HepG2 (cell line): Measurements from ENCODE around the gene LILRB2. TPM values are rescaled to one million over a fixed set of nuclear protein-coding genes. Genes with fewer than 3 reads are reported as not detected.

Experiments used
- ATAC-seq: fragments of 200-7000 bp; cut with Tn5 transposase; 3 replicates; pipeline ENCODE4 v1.9.1; 2020; ENCODE audit warnings: mild to moderate bottlenecking, moderate library complexity
- BruUV-seq: library from RNA; stranded (reverse); fragments of 400-500 nt; replicated peaks from 2 replicates; lab custom pipeline; 2021; lab: Mats Ljungman, UMichigan
- CTCF ChIA-PET: fragments of 300-600 bp; formaldehyde crosslinking; extraction: SDS; loops from one replicate; lab custom pipeline; 2021; ENCODE audit warnings: low total read pairs, inconsistent platforms, low intra/inter-chr PET ratio; lab: Yijun Ruan, JAX
- POLR2A ChIA-PET: fragments of 350-600 bp; sonication (Branson Sonifier 250); formaldehyde crosslinking; loops from one replicate; lab custom pipeline; 2020; ENCODE audit warnings: antibody characterized with exemption, inconsistent platforms; lab: Yijun Ruan, JAX
- DNase-seq: peaks from one replicate; pipeline ENCODE4 v3.0.0-alpha.2; 2015; ENCODE audit warnings: low spot score
- FAIRE-seq: peaks from 3 replicates; lab custom pipeline; 2011; peaks lifted over from hg19 to GRCh38; lab: Jason Lieb, UNC
- H2AFZ ChIP-seq: one replicate; pipeline ENCODE4 v1.6.1; 2011; ENCODE audit warnings: low read length, inconsistent platforms
- H3K27ac ChIP-seq: fragments of 300-600 bp; 3 replicates; pipeline ENCODE4 v1.8.0; 2011; ENCODE audit warnings: mixed run types, mild to moderate bottlenecking, mixed read lengths, low read length, inconsistent platforms; ENCODE audit not compliant: insufficient read depth; ENCODE audit errors: extremely low read length
- H3K27me3 ChIP-seq, 2 experiments: fragments of 200-600 bp in 1 of 2; 2 replicates in 1 of 2; 3 replicates in 1 of 2; pipeline versions ENCODE4 v1.6.0 to v1.8.0; 2011; ENCODE audit warnings: low read length in 2 of 2, mild to moderate bottlenecking in 2 of 2, moderate library complexity in 2 of 2, inconsistent platforms in 1 of 2; ENCODE audit not compliant: insufficient read depth in 2 of 2, control insufficient read depth in 1 of 2
- H3K36me3 ChIP-seq, 2 experiments: fragments of 200-600 bp in 1 of 2; replicated peaks in 1 of 2; 2 replicates in 1 of 2; 3 replicates in 1 of 2; pipeline versions ENCODE4 v1.5.1 to v1.8.0; 2011; ENCODE audit warnings: low read length in 2 of 2, inconsistent platforms in 1 of 2; ENCODE audit not compliant: insufficient read depth in 2 of 2, control insufficient read depth in 1 of 2
- H3K4me1 ChIP-seq: 2 replicates; pipeline ENCODE4 v1.5.1; 2012; ENCODE audit warnings: low read length, inconsistent platforms; ENCODE audit not compliant: insufficient read depth
- H3K4me2 ChIP-seq: 2 replicates; pipeline ENCODE4 v1.6.0; 2011; ENCODE audit warnings: low read depth, low read length, inconsistent platforms
- H3K4me3 ChIP-seq, 3 experiments: fragments of 200-600 bp in 1 of 3; sonication (generic), shearing (Covaris generic) in 1 of 3; replicated peaks in 1 of 3; 2 replicates each; pipeline ENCODE4 v1.5.1; 2011 to 2016; ENCODE audit warnings: low read length in 3 of 3, inconsistent platforms in 2 of 3, low read depth in 2 of 3, mild to moderate bottlenecking in 2 of 3, control low read depth in 1 of 3, mixed read lengths in 1 of 3; ENCODE audit not compliant: insufficient read depth in 1 of 3
- H3K79me2 ChIP-seq: one replicate; pipeline ENCODE4 v1.6.1; 2011; ENCODE audit warnings: low read length, inconsistent platforms; ENCODE audit not compliant: insufficient read depth
- H3K9ac ChIP-seq: 2 replicates; pipeline ENCODE4 v1.6.0; 2011; ENCODE audit warnings: mild to moderate bottlenecking, low read depth, low read length, inconsistent platforms; ENCODE audit not compliant: insufficient read depth
- H3K9me3 ChIP-seq: 2 replicates; pipeline ENCODE4 v1.5.1; 2012; ENCODE audit warnings: mild to moderate bottlenecking, low read length
- H4K20me1 ChIP-seq: 2 replicates; pipeline ENCODE4 v1.6.0; 2011; ENCODE audit warnings: inconsistent platforms, mild to moderate bottlenecking, low read length, moderate library complexity; ENCODE audit not compliant: insufficient read depth
- CC2D1A ChIP-seq: sonication (generic); formaldehyde crosslinking; IDR thresholded peaks from 2 replicates; pipeline ENCODE4 v1.8.1; 2023; ENCODE audit warnings: mild to moderate bottlenecking, missing genetic modification reagents
- EZH2 ChIP-seq: conservative IDR thresholded peaks from 2 replicates; pipeline ENCODE4 v1.6.1; 2012; ENCODE audit warnings: mild to moderate bottlenecking, low read depth, low read length, moderate library complexity
- HOXA5 ChIP-seq: sonication (generic); formaldehyde crosslinking; IDR thresholded peaks from 2 replicates; pipeline ENCODE4 v1.4.0; 2020; ENCODE audit warnings: missing genetic modification reagents
- MAF1 ChIP-seq: sonication (generic); formaldehyde crosslinking; IDR thresholded peaks from 2 replicates; pipeline ENCODE4 v1.5.0; 2020; ENCODE audit warnings: missing genetic modification reagents, borderline replicate concordance
- MEIS1 ChIP-seq: sonication (generic); formaldehyde crosslinking; IDR thresholded peaks from 2 replicates; pipeline ENCODE4 v1.9.0; 2021; ENCODE audit warnings: mild to moderate bottlenecking, missing genetic modification reagents, moderate library complexity, borderline replicate concordance
- NAIF1 ChIP-seq: sonication (generic); formaldehyde crosslinking; IDR thresholded peaks from 2 replicates; pipeline ENCODE4 v1.5.0; 2020; ENCODE audit warnings: mild to moderate bottlenecking, missing genetic modification reagents, borderline replicate concordance
- PLSCR1 ChIP-seq: sonication (generic); formaldehyde crosslinking; IDR thresholded peaks from 2 replicates; pipeline ENCODE4 v1.5.0; 2020; ENCODE audit warnings: missing genetic modification reagents, mild to moderate bottlenecking, borderline replicate concordance
- PRDM10 ChIP-seq: sonication (generic); formaldehyde crosslinking; IDR thresholded peaks from 2 replicates; pipeline ENCODE4 v1.4.0; 2020; ENCODE audit warnings: low read depth, missing genetic modification reagents
- RCOR2 ChIP-seq: IDR thresholded peaks from 2 replicates; pipeline ENCODE4 v1.6.1; 2016; ENCODE audit warnings: missing biosample characterization, missing genetic modification reagents
- REXO4 ChIP-seq: sonication (generic); formaldehyde crosslinking; IDR thresholded peaks from 2 replicates; pipeline ENCODE4 v1.8.0; 2022; ENCODE audit warnings: missing genetic modification reagents, mild to moderate bottlenecking, borderline replicate concordance
- RXRB ChIP-seq: IDR thresholded peaks from 2 replicates; pipeline ENCODE4 v1.6.1; 2016; ENCODE audit warnings: borderline replicate concordance, missing genetic modification reagents, missing compliant biosample characterization
- TOE1 ChIP-seq: sonication (generic); formaldehyde crosslinking; IDR thresholded peaks from 2 replicates; pipeline ENCODE4 v1.4.0; 2020; ENCODE audit warnings: mild to moderate bottlenecking, missing genetic modification reagents
- ZIK1 ChIP-seq: sonication (generic); formaldehyde crosslinking; IDR thresholded peaks from 2 replicates; pipeline ENCODE4 v1.5.0; 2020; ENCODE audit warnings: mild to moderate bottlenecking, low read depth, missing genetic modification reagents, borderline replicate concordance
- ZNF235 ChIP-seq: sonication (generic); formaldehyde crosslinking; IDR thresholded peaks from 2 replicates; pipeline ENCODE4 v1.8.1; 2023; ENCODE audit warnings: mild to moderate bottlenecking, missing genetic modification reagents, borderline replicate concordance
- ZNF678 ChIP-seq: sonication (generic); formaldehyde crosslinking; IDR thresholded peaks from 2 replicates; pipeline ENCODE4 v1.4.0; 2020; ENCODE audit warnings: mild to moderate bottlenecking, missing genetic modification reagents
- ZNF720 ChIP-seq: sonication (generic); formaldehyde crosslinking; IDR thresholded peaks from 2 replicates; pipeline ENCODE4 v1.4.0; 2020; ENCODE audit warnings: missing genetic modification reagents
- WGBS: methylation state at CpG from one replicate; pipeline ENCODE4 v1.1.6; 2017; ENCODE audit warnings: low lambda C conversion rate; 5-methylcytosine and 5-hydroxymethylcytosine counted together
- in situ Hi-C: cut with HindIII; loops from 2 replicates; pipeline ENCODE4 v1.10.0; 2017; ENCODE audit warnings: low pct_unique_long_range_greater_than_20kb; ENCODE audit not compliant: extremely low pct_ligation_motif_present
- intact Hi-C: fragments of 100-400 bp; cut with micrococcal nuclease; formaldehyde crosslinking; loops from one replicate; pipeline ENCODE4 v1.10.0; 2022; ENCODE audit not compliant: unreplicated experiment
- polyA plus RNA-seq, 8 experiments: library from polyadenylated mRNA; depleted of rRNA in 3 of 8; stranded (reverse) in 7 of 8; unstranded in 1 of 8; fragments of >200 nt; fragmentation: Illumina TruSeq in 4 of 8; extraction: Trizol in 4 of 8; gene quantifications; 2 replicates each; pipeline versions ENCODE4 v1.2.1 to v1.2.3, GENCODE V29; 2011 to 2016; ENCODE audit warnings: low read depth in 4 of 8, missing spikeins in 1 of 8, mixed read lengths in 1 of 8; ENCODE audit not compliant: insufficient read depth in 1 of 8
- total RNA-seq, 5 experiments: library from RNA; depleted of rRNA; stranded (reverse); fragments of >200 nt; fragmentation: Illumina TruSeq; extraction: Trizol; gene quantifications; 2 replicates each; pipeline ENCODE4 v1.2.3, GENCODE V29; 2016; ENCODE audit warnings: low read depth in 1 of 5

The LILRB2 gene
- total and polyA plus RNA-seq, 2 of the 13 experiments (the other 11 are each of a cell fraction or from before 2014, with no cell fraction given) = not detected

GRCh38 chr19:54233941-54234340 lies 47.0 kb downstream of the LILRB2 start:
- peaks cover 11% of the 10 kb centered on the region for H3K4me1 ChIP-seq
- no peak overlapping the region for H3K4me2 ChIP-seq
- ATAC-seq (no peak), FAIRE-seq (no peak), DNase-seq (no peak)
- peaks cover 1 to 8% of the 10 kb centered on the region in 2 experiments; a peak in 3 of 5 replicates for H3K27me3 ChIP-seq
- no peak overlapping the region for H3K4me3 ChIP-seq
- POLR2A ChIA-PET = no interaction called here
- no peaks in the 10 kb centered on the region for H3K36me3 ChIP-seq
- in situ Hi-C loops (no loop called here), intact Hi-C loops (loop anchor here (5.0 kb wide), 1 partner anchor 42 kb away; the partner anchor contains the start of gene TSEN34)
- BruUV-seq = no TSS peak
- H3K79me2 ChIP-seq = no peaks in the 10 kb centered on the region
- no peak overlapping the region for H3K9ac ChIP-seq
- no peaks in the 10 kb centered on the region for H4K20me1 ChIP-seq
- CTCF ChIA-PET = no interaction called here
- no peak overlapping the region for H2AFZ ChIP-seq
- H3K9me3 ChIP-seq = no peaks in the 10 kb centered on the region
- H3K27ac ChIP-seq = no peak overlapping the region
- TF ChIP-seq EZH2 (no peak), PRDM10 (CRISPR knock-in tag) (no peak), HOXA5 (CRISPR knock-in tag) (no peak), TOE1 (no peak), ZIK1 (CRISPR knock-in tag) (no peak), RXRB (CRISPR knock-in tag) (no peak), MAF1 (CRISPR knock-in tag) (no peak), ZNF678 (CRISPR knock-in tag) (no peak), MEIS1 (CRISPR knock-in tag) (no peak), NAIF1 (CRISPR knock-in tag) (no peak), ZNF235 (no peak), RCOR2 (no peak), CC2D1A (CRISPR knock-in tag) (no peak), PLSCR1 (no peak), ZNF720 (no peak), REXO4 (no peak)
- WGBS = 29% methylated on average over 5 of the region's 5 CpGs
